Measurements from ENCODE around the gene PEPD. TPM values are rescaled to one million over a fixed set of nuclear protein-coding genes. Genes with fewer than 3 reads are reported as not detected.

The PEPD gene
- total RNA-seq, 1 experiment from 2014 or later: 83.1 TPM

- H3K4me1 Mint-ChIP-seq: peaks cover 4% of the 10 kb centered on the region; the same call in 1 of the 2 replicates
- no peak overlapping the region for H3K4me3 Mint-ChIP-seq
- H3K36me3 Mint-ChIP-seq: no peaks in the 10 kb centered on the region
- no peak for DNase-seq (ENCODE audit: low spot score)
- ChIA-PET CTCF (interaction anchor here (1.2 to 6.3 kb wide), 5 partner anchors 11 to 189 kb away, joined by 3 to 47 read pairs (median 6); no protein-coding TSS in a partner anchor), POLR2A (interaction anchor here (0.5 kb wide), 1 partner anchor 394 kb away, joined by 3 read pairs; no protein-coding TSS in a partner anchor)
- H3K9me3 Mint-ChIP-seq: no peaks in the 10 kb centered on the region
- TF ChIP-seq, protein P1, sequence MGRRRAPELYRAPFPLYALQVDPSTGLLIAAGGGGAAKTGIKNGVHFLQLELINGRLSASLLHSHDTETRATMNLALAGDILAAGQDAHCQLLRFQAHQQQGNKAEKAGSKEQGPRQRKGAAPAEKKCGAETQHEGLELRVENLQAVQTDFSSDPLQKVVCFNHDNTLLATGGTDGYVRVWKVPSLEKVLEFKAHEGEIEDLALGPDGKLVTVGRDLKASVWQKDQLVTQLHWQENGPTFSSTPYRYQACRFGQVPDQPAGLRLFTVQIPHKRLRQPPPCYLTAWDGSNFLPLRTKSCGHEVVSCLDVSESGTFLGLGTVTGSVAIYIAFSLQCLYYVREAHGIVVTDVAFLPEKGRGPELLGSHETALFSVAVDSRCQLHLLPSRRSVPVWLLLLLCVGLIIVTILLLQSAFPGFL (CRISPR knock-in tag; IDR thresholded peaks at IDR 0.05; ENCODE audit: borderline replicate concordance): peak; percentile 38; the same call in 1 of the 2 replicates
- TF ChIP-seq E2F4 (CRISPR knock-in tag; IDR thresholded peaks at IDR 0.05; ENCODE audit: borderline replicate concordance, low read depth): no peak
- peak; percentile 93 for TF ChIP-seq GABPB1 (CRISPR knock-in tag; IDR thresholded peaks at IDR 0.05)
- H3K27ac Mint-ChIP-seq: no peak overlapping the region
- H3K27me3 Mint-ChIP-seq (ENCODE audit: low read depth): no peaks in the 10 kb centered on the region
- ATAC-seq: no peak
Observed at GRCh38 chr19:33403221-33403972, 118.2 kb downstream of the PEPD start.

GRCh38 chr19:33402421-33403220 lies 119.0 kb downstream of the PEPD start:
- ATAC-seq (no peak), DNase-seq (ENCODE audit: low spot score) (no peak)
- H3K4me3 Mint-ChIP-seq: no peak overlapping the region
- H3K27ac Mint-ChIP-seq: no peak overlapping the region
- TF ChIP-seq IRF2 (CRISPR knock-in tag; IDR thresholded peaks at IDR 0.05; ENCODE audit: borderline replicate concordance, low read depth) (no peak), ZNF512 (CRISPR knock-in tag; IDR thresholded peaks at IDR 0.05; ENCODE audit: borderline replicate concordance) (no peak), HMGA2 (CRISPR knock-in tag; IDR thresholded peaks at IDR 0.05) (no peak), TEAD1 (CRISPR knock-in tag; IDR thresholded peaks at IDR 0.05) (no peak), ZNF121 (CRISPR knock-in tag; IDR thresholded peaks at IDR 0.05) (no peak), ARID4B (CRISPR knock-in tag; IDR thresholded peaks at IDR 0.05; ENCODE audit: borderline replicate concordance) (no peak), NFE2L1 (CRISPR knock-in tag; IDR thresholded peaks at IDR 0.05) (no peak)
- TF ChIP-seq, protein P1 (CRISPR knock-in tag; IDR thresholded peaks at IDR 0.05; ENCODE audit: borderline replicate concordance): no peak
- TF ChIP-seq, protein P2, sequence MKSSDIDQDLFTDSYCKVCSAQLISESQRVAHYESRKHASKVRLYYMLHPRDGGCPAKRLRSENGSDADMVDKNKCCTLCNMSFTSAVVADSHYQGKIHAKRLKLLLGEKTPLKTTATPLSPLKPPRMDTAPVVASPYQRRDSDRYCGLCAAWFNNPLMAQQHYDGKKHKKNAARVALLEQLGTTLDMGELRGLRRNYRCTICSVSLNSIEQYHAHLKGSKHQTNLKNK (CRISPR knock-in tag; IDR thresholded peaks at IDR 0.05): no peak
- TF ChIP-seq, protein P3, sequence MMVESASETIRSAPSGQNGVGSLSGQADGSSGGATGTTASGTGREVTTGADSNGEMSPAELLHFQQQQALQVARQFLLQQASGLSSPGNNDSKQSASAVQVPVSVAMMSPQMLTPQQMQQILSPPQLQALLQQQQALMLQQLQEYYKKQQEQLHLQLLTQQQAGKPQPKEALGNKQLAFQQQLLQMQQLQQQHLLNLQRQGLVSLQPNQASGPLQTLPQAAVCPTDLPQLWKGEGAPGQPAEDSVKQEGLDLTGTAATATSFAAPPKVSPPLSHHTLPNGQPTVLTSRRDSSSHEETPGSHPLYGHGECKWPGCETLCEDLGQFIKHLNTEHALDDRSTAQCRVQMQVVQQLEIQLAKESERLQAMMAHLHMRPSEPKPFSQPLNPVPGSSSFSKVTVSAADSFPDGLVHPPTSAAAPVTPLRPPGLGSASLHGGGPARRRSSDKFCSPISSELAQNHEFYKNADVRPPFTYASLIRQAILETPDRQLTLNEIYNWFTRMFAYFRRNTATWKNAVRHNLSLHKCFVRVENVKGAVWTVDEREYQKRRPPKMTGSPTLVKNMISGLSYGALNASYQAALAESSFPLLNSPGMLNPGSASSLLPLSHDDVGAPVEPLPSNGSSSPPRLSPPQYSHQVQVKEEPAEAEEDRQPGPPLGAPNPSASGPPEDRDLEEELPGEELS (CRISPR knock-in tag; IDR thresholded peaks at IDR 0.05): no peak
- no peaks in the 10 kb centered on the region for H3K36me3 Mint-ChIP-seq
- H3K9me3 Mint-ChIP-seq: no peaks in the 10 kb centered on the region
- no peaks in the 10 kb centered on the region for H3K27me3 Mint-ChIP-seq (ENCODE audit: low read depth)
- ChIA-PET POLR2A (interaction anchor here (0.6 kb wide), 1 partner anchor 257 kb away, joined by 3 read pairs; no protein-coding TSS in a partner anchor), CTCF (interaction anchor here (1.0 to 6.3 kb wide), 6 partner anchors 14 to 188 kb away, joined by 3 to 47 read pairs (median 3); no protein-coding TSS in a partner anchor)
- peaks cover 4% of the 10 kb centered on the region; the same call in 1 of the 2 replicates for H3K4me1 Mint-ChIP-seq

Data from WTC11 (cell line).